ENCODE results near the gene TBC1D1. TPM values are rescaled to one million over a fixed set of nuclear protein-coding genes. Genes with fewer than 3 reads are reported as not detected.

Gene TBC1D1
- total RNA-seq, 3 donors from 2014 or later (not counting 1 experiment from before 2014, with no cell fraction given) = 59.2 to 78.6 (median 68.5) TPM

DNA sequence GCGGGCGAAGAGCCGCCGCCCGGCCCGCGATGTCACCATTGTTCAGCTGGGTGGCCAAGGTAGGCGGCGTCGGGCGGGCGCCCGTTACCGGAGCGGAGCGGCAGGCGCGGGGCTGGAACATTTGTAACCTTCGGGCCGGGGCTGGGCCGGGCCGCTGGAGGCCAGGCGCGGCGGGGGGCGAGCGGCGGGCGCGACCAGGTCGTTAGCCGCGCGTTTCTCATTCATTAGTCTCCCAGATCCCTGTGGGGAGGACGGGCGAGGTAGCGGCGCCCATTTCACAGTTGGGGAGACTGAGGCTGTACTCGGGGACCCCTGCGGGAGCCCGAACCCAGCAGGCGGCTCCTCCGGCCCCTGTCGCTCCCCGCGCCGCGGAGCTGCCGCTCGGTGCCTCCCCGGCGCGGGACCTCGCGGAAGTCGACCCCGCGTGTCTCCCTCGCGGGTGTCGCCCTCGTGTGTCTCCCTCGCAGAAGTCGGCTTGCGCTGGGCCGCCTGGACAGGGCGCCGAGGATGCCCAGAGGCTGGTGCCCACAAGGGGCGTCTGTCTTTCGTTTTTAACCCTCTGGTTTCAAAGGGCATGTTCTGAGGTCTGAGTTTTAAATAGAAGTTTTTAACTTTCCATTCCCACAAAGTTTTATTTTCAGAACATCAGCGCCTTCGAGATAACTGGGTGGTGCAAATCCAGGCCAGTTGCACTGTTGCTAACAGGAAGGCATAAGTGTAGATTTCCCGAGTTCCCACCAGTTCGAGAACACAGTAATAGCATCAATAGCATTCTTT lies 86.8 kb downstream of the TBC1D1 start:
- intact Hi-C loops (cut with micrococcal nuclease) = loop anchor here (1.0 to 10.0 kb wide), 4 partner anchors 57 to 283 kb away; no protein-coding TSS in a partner anchor
- under 1% methylated on average over 73 of the region's 74 CpGs for WGBS (ENCODE audit: insufficient coverage)
- H3K36me3 Mint-ChIP-seq = no peaks in the 10 kb centered on the region
- Histone ChIP-seq H3K9me3 (ENCODE audit: control insufficient read depth, insufficient read depth, low read length) (no peaks in the 10 kb centered on the region), H3K27me3 (ENCODE audit: control insufficient read depth, insufficient read depth, low read length) (no peaks in the 10 kb centered on the region), H3K4me1 (ENCODE audit: control insufficient read depth, insufficient read depth, low read length) (peaks cover 23% of the 10 kb centered on the region), H3K4me3 (ENCODE audit: low read length) (peak overlapping the region; percentile 23), H3K36me3 (ENCODE audit: control insufficient read depth, insufficient read depth, low read length) (no peaks in the 10 kb centered on the region), H3K27ac (ENCODE audit: low read length) (peak overlapping the region; percentile 81)
- no peaks in the 10 kb centered on the region for H3K27me3 Mint-ChIP-seq (ENCODE audit: low read depth in 2 of 2)
- H3K4me1 Mint-ChIP-seq = peaks cover 22 to 39% of the 10 kb centered on the region in 2 donors
- H3K9me3 Mint-ChIP-seq = no peaks in the 10 kb centered on the region
- peak overlapping the region; percentile 79 to 87 for H3K27ac Mint-ChIP-seq
- ATAC-seq (peak; percentile 85 to 89 (median 87)), DNase-seq (peak; percentile 75 to 89)
- H3K4me3 Mint-ChIP-seq = peak overlapping the region; percentile 92
- TF ChIP-seq, protein P1, sequence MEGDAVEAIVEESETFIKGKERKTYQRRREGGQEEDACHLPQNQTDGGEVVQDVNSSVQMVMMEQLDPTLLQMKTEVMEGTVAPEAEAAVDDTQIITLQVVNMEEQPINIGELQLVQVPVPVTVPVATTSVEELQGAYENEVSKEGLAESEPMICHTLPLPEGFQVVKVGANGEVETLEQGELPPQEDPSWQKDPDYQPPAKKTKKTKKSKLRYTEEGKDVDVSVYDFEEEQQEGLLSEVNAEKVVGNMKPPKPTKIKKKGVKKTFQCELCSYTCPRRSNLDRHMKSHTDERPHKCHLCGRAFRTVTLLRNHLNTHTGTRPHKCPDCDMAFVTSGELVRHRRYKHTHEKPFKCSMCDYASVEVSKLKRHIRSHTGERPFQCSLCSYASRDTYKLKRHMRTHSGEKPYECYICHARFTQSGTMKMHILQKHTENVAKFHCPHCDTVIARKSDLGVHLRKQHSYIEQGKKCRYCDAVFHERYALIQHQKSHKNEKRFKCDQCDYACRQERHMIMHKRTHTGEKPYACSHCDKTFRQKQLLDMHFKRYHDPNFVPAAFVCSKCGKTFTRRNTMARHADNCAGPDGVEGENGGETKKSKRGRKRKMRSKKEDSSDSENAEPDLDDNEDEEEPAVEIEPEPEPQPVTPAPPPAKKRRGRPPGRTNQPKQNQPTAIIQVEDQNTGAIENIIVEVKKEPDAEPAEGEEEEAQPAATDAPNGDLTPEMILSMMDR (IDR thresholded peaks at IDR 0.05) = peak; percentile 75

DNA sequence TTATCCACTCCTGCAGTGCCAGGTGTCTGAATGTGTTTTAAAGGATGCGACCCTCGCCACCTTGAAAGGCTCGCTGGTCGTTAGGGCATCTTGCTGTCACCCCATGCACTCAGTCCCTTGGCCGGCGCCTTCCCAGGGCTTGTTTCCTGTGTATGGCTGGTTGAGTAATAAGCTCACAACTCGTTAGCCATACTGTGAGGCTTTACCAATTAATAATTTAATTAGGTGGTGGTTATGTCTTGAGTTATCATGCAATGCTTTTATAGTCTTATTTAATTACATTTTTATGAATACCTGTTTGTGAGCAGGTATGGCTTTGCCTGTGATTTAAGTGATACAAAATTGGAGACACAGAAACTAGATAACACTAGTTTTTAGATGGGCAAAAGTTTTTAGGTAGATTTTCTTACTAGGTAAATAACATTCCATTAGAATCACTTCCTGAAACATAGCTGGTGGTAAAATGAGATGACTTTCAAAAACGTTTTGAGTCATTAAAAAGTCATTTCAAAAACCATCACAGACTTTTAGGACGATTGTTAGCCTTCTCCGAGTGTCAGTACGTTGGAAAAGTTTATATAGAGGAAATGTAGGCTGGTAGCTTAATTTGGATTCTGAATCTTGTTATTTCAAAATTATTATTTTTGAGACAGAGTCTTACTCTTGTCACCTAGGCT lies 87.5 kb downstream of the TBC1D1 start:
- no peak for DNase-seq

GRCh38 chr4:37980246-37980645 lies 89.4 kb downstream of the TBC1D1 start:
- H3K9me3 ChIP-seq (ENCODE audit: control insufficient read depth, insufficient read depth, low read length) = no peaks in the 10 kb centered on the region
- TF ChIP-seq, protein P1 (IDR thresholded peaks at IDR 0.05) = no peak
- DNase-seq (no peak), ATAC-seq (no peak)
- H3K9me3 Mint-ChIP-seq = no peaks in the 10 kb centered on the region
- 91% methylated on average over 1 of the region's 1 CpG for WGBS (ENCODE audit: insufficient coverage)
- H3K4me3 Mint-ChIP-seq = no peak overlapping the region
- intact Hi-C loops (cut with micrococcal nuclease) = no loop called here
- H3K4me3 ChIP-seq (ENCODE audit: low read length) = no peak overlapping the region
- peaks cover 23% of the 10 kb centered on the region for H3K4me1 ChIP-seq (ENCODE audit: control insufficient read depth, insufficient read depth, low read length)
- peaks cover 25 to 44% of the 10 kb centered on the region in 2 donors for H3K4me1 Mint-ChIP-seq
- H3K27ac ChIP-seq (ENCODE audit: low read length) = no peak overlapping the region
- H3K27me3 Mint-ChIP-seq (ENCODE audit: low read depth in 2 of 2) = no peaks in the 10 kb centered on the region
- H3K36me3 ChIP-seq (ENCODE audit: control insufficient read depth, insufficient read depth, low read length) = no peaks in the 10 kb centered on the region
- H3K36me3 Mint-ChIP-seq = no peaks in the 10 kb centered on the region
- no peaks in the 10 kb centered on the region for H3K27me3 ChIP-seq (ENCODE audit: control insufficient read depth, insufficient read depth, low read length)
- H3K27ac Mint-ChIP-seq = no peak overlapping the region

More for the DNA sequence above, 87.5 kb downstream of the TBC1D1 start:
- H3K4me3 Mint-ChIP-seq = peak overlapping the region; percentile 92
- peak overlapping the region; percentile 79 to 87 for H3K27ac Mint-ChIP-seq
- H3K9me3 Mint-ChIP-seq = no peaks in the 10 kb centered on the region
- 33% methylated on average over 7 of the region's 11 CpGs for WGBS (ENCODE audit: insufficient coverage)
- H3K27ac ChIP-seq (ENCODE audit: low read length) = peak overlapping the region; percentile 18
- no peaks in the 10 kb centered on the region for H3K27me3 Mint-ChIP-seq (ENCODE audit: low read depth in 2 of 2)
- H3K4me3 ChIP-seq (ENCODE audit: low read length) = peak overlapping the region; percentile 23
- H3K9me3 ChIP-seq (ENCODE audit: control insufficient read depth, insufficient read depth, low read length) = no peaks in the 10 kb centered on the region
- ATAC-seq = peak; percentile 5 to 28 (median 24)
- H3K36me3 Mint-ChIP-seq = no peaks in the 10 kb centered on the region
- TF ChIP-seq, protein P1 (IDR thresholded peaks at IDR 0.05) = no peak
- H3K27me3 ChIP-seq (ENCODE audit: control insufficient read depth, insufficient read depth, low read length) = no peaks in the 10 kb centered on the region
- peaks cover 25 to 40% of the 10 kb centered on the region in 2 donors for H3K4me1 Mint-ChIP-seq
- H3K4me1 ChIP-seq (ENCODE audit: control insufficient read depth, insufficient read depth, low read length) = peaks cover 23% of the 10 kb centered on the region
- no peaks in the 10 kb centered on the region for H3K36me3 ChIP-seq (ENCODE audit: control insufficient read depth, insufficient read depth, low read length)
- intact Hi-C loops (cut with micrococcal nuclease) = loop anchor here (1.0 to 10.0 kb wide), 3 partner anchors 56 to 284 kb away; no protein-coding TSS in a partner anchor
